Measurements from ENCODE around the gene TMPRSS13.
A peak's percentile ranks its signal among the peaks of the same experiment; 100 is the strongest.

The TMPRSS13 gene

GRCh38 chr11:117946842-117947526, 17.8 kb upstream of the TMPRSS13 start:
- TF ChIP-seq EZH2 (IDR thresholded peaks at IDR 0.05; ENCODE audit: borderline replicate concordance, low read depth, low read length, severe bottlenecking), result no peak
- peak; percentile 99 for TF ChIP-seq CTCF (IDR thresholded peaks at IDR 0.05; ENCODE audit: borderline replicate concordance, extremely low read depth, low read length, poor library complexity, severe bottlenecking)
- Histone ChIP-seq H2AFZ (ENCODE audit: low read depth, low read length) (peak overlapping the region; percentile 28; the same call in 1 of the 2 replicates), H3K27me3 (ENCODE audit: insufficient read depth, low read length, poor library complexity) (no peaks in the 10 kb centered on the region), H3K36me3 (ENCODE audit: insufficient read depth, low read length) (no peaks in the 10 kb centered on the region), H3K4me1 (ENCODE audit: insufficient read depth, low read length) (peaks cover 61% of the 10 kb centered on the region), H3K27ac (ENCODE audit: low read length) (peak overlapping the region; percentile 68), H3K9ac (ENCODE audit: low read depth, low read length) (no peak overlapping the region), H3K4me2 (ENCODE audit: insufficient read depth, low read length) (no peak overlapping the region), H3K4me3 (ENCODE audit: low read depth in 1 of 2, low read length in 2 of 2) (no peak overlapping the region), H4K20me1 (ENCODE audit: insufficient read depth, low read length) (no peaks in the 10 kb centered on the region), H3K9me3 (ENCODE audit: insufficient read depth, low read length, severe bottlenecking) (no peaks in the 10 kb centered on the region), H3K79me2 (ENCODE audit: insufficient read depth, low read length) (no peaks in the 10 kb centered on the region)
- peak; percentile 86 for DNase-seq
- peak; percentile 60 for ATAC-seq (ENCODE audit: insufficient read depth, low read depth)

GRCh38 chr11:117946156-117946841, 17.1 kb upstream of the TMPRSS13 start:
- no peak overlapping the region for H2AFZ ChIP-seq (ENCODE audit: low read depth, low read length)
- H3K9me3 ChIP-seq (ENCODE audit: insufficient read depth, low read length, severe bottlenecking), result no peaks in the 10 kb centered on the region
- H3K4me1 ChIP-seq (ENCODE audit: insufficient read depth, low read length), result peaks cover 61% of the 10 kb centered on the region
- DNase-seq, result no peak
- no peak for TF ChIP-seq CTCF (IDR thresholded peaks at IDR 0.05; ENCODE audit: borderline replicate concordance, extremely low read depth, low read length, poor library complexity, severe bottlenecking)
- TF ChIP-seq EZH2 (IDR thresholded peaks at IDR 0.05; ENCODE audit: borderline replicate concordance, low read depth, low read length, severe bottlenecking), result no peak
- no peak overlapping the region for H3K4me2 ChIP-seq (ENCODE audit: insufficient read depth, low read length)
- no peaks in the 10 kb centered on the region for H3K79me2 ChIP-seq (ENCODE audit: insufficient read depth, low read length)
- no peaks in the 10 kb centered on the region for H3K36me3 ChIP-seq (ENCODE audit: insufficient read depth, low read length)
- no peaks in the 10 kb centered on the region for H3K27me3 ChIP-seq (ENCODE audit: insufficient read depth, low read length, poor library complexity)
- no peak for ATAC-seq (ENCODE audit: insufficient read depth, low read depth)
- no peak overlapping the region for H3K4me3 ChIP-seq (ENCODE audit: low read depth in 1 of 2, low read length in 2 of 2)
- H3K27ac ChIP-seq (ENCODE audit: low read length), result peak overlapping the region; percentile 68
- no peak overlapping the region for H3K9ac ChIP-seq (ENCODE audit: low read depth, low read length)
- H4K20me1 ChIP-seq (ENCODE audit: insufficient read depth, low read length), result no peaks in the 10 kb centered on the region

- Histone ChIP-seq H3K36me3 (ENCODE audit: insufficient read depth, low read length) (no peaks in the 10 kb centered on the region), H3K9ac (ENCODE audit: low read depth, low read length) (no peak overlapping the region), H4K20me1 (ENCODE audit: insufficient read depth, low read length) (no peaks in the 10 kb centered on the region), H2AFZ (ENCODE audit: low read depth, low read length) (no peak overlapping the region), H3K79me2 (ENCODE audit: insufficient read depth, low read length) (no peaks in the 10 kb centered on the region), H3K4me1 (ENCODE audit: insufficient read depth, low read length) (peaks cover 57% of the 10 kb centered on the region), H3K4me2 (ENCODE audit: insufficient read depth, low read length) (no peak overlapping the region), H3K4me3 (ENCODE audit: low read depth in 1 of 2, low read length in 2 of 2) (no peak overlapping the region), H3K9me3 (ENCODE audit: insufficient read depth, low read length, severe bottlenecking) (no peaks in the 10 kb centered on the region), H3K27me3 (ENCODE audit: insufficient read depth, low read length, poor library complexity) (no peaks in the 10 kb centered on the region), H3K27ac (ENCODE audit: low read length) (0 out of 2 replicates have a peak overlapping the region, but pooled peaks have one; percentile 0)
- TF ChIP-seq CTCF (IDR thresholded peaks at IDR 0.05; ENCODE audit: borderline replicate concordance, extremely low read depth, low read length, poor library complexity, severe bottlenecking) (peak; percentile 45), EZH2 (IDR thresholded peaks at IDR 0.05; ENCODE audit: borderline replicate concordance, low read depth, low read length, severe bottlenecking) (no peak)
- DNase-seq (no peak), ATAC-seq (ENCODE audit: insufficient read depth, low read depth) (no peak)
These were observed 16.0 kb upstream of the TMPRSS13 start for GRCh38 chr11:117945047-117945810.
